Endothelial cell (in vitro differentiated cells): ENCODE measurements around the gene DYNC1I1. TPM values are rescaled to one million over a fixed set of nuclear protein-coding genes. Genes with fewer than 3 reads are reported as not detected.

Experiments
- DNase-seq: peaks from one replicate; pipeline ENCODE4 v3.0.0; 2021; ENCODE audit warnings: low spot score
- H3K27ac Mint-ChIP-seq: one replicate; pipeline ENCODE4 v1.8.0; 2021; ENCODE audit warnings: mixed read lengths, inconsistent platforms; ENCODE audit not compliant: unreplicated experiment
- H3K27me3 Mint-ChIP-seq: one replicate; pipeline ENCODE4 v1.8.0; 2021; ENCODE audit warnings: mild to moderate bottlenecking, moderate library complexity, mixed read lengths, inconsistent platforms; ENCODE audit not compliant: unreplicated experiment
- H3K36me3 Mint-ChIP-seq: one replicate; pipeline ENCODE4 v1.8.0; 2021; ENCODE audit warnings: mild to moderate bottlenecking, low read depth, mixed read lengths, inconsistent platforms; ENCODE audit not compliant: unreplicated experiment
- H3K4me1 Mint-ChIP-seq: one replicate; pipeline ENCODE4 v1.8.0; 2021; ENCODE audit warnings: mild to moderate bottlenecking, mixed read lengths, inconsistent platforms; ENCODE audit not compliant: unreplicated experiment
- H3K4me3 Mint-ChIP-seq: one replicate; pipeline ENCODE4 v1.8.0; 2021; ENCODE audit warnings: mild to moderate bottlenecking, mixed read lengths, inconsistent platforms; ENCODE audit not compliant: unreplicated experiment
- H3K9me3 Mint-ChIP-seq: one replicate; pipeline ENCODE4 v1.8.0; 2021; ENCODE audit warnings: mixed read lengths, inconsistent platforms; ENCODE audit not compliant: unreplicated experiment
- total RNA-seq: library from RNA; stranded (reverse); fragmentation: NEBNext Ultra II Directional; extraction: Animal tissue kit (Norgen Biotek cat#: 25700); gene quantifications from one replicate; pipeline ENCODE4 v1.2.1, GENCODE V29; 2021; ENCODE audit not compliant: unreplicated experiment
- TF ChIP-seq, protein P1 (sequence below): fragments of 200-600 bp; sonication (generic); IDR thresholded peaks from one replicate; pipeline ENCODE4 v1.5.0; 2021; ENCODE audit warnings: antibody characterized with exemption; ENCODE audit not compliant: unreplicated experiment

Gene DYNC1I1
- total RNA-seq, 1 donor from 2014 or later = 3.1 TPM

DNA sequence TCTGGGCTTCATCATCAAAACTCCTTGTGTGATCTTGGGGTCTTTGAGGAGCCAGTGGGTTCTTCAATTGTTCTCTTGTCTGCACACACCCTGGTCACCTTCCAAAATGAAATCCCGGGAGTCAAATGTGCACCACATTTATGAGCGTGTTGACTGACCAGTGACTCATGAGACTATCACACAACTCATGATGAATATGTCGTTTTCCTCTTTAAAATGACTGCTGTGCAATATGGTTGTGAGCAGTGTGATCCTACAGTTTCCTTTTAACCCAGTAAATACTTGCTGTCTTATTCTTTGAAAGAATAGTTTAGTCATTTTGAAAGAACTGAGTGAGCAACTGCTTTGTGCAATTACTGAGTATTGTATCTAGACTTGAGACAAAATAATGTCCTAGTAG, 149.2 kb downstream of the DYNC1I1 start:
- H3K27ac Mint-ChIP-seq = no peak overlapping the region
- TF ChIP-seq, protein P1, sequence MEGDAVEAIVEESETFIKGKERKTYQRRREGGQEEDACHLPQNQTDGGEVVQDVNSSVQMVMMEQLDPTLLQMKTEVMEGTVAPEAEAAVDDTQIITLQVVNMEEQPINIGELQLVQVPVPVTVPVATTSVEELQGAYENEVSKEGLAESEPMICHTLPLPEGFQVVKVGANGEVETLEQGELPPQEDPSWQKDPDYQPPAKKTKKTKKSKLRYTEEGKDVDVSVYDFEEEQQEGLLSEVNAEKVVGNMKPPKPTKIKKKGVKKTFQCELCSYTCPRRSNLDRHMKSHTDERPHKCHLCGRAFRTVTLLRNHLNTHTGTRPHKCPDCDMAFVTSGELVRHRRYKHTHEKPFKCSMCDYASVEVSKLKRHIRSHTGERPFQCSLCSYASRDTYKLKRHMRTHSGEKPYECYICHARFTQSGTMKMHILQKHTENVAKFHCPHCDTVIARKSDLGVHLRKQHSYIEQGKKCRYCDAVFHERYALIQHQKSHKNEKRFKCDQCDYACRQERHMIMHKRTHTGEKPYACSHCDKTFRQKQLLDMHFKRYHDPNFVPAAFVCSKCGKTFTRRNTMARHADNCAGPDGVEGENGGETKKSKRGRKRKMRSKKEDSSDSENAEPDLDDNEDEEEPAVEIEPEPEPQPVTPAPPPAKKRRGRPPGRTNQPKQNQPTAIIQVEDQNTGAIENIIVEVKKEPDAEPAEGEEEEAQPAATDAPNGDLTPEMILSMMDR = no peak
- peaks cover 20% of the 10 kb centered on the region for H3K4me1 Mint-ChIP-seq
- no peak overlapping the region for H3K4me3 Mint-ChIP-seq
- H3K36me3 Mint-ChIP-seq = no peaks in the 10 kb centered on the region
- no peaks in the 10 kb centered on the region for H3K9me3 Mint-ChIP-seq
- no peaks in the 10 kb centered on the region for H3K27me3 Mint-ChIP-seq
- no peak for DNase-seq

DNA sequence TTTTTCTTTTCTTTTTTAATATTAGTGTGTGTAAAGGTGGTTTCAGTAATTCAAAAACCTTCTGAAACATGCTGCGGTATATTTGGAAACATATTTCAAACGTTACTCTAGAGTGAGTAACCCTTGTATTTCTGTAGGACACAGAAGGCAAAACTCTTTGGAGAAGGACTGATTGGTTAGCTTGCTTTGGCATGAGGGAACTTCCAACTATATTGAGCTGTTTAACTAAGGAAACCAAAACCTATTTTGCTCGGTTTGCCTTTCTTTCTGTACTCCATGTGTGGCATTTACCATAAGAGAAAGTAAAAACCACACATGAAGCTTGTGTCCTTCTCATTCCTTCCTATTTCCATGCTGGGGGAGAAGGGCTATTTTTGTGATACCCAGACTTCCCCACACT, 149.8 kb downstream of the DYNC1I1 start:
- Mint-ChIP-seq H3K27me3 (no peaks in the 10 kb centered on the region), H3K27ac (no peak overlapping the region), H3K9me3 (no peaks in the 10 kb centered on the region), H3K4me3 (no peak overlapping the region), H3K4me1 (peaks cover 25% of the 10 kb centered on the region), H3K36me3 (no peaks in the 10 kb centered on the region)
- TF ChIP-seq, protein P1 = no peak
- no peak for DNase-seq

DNA sequence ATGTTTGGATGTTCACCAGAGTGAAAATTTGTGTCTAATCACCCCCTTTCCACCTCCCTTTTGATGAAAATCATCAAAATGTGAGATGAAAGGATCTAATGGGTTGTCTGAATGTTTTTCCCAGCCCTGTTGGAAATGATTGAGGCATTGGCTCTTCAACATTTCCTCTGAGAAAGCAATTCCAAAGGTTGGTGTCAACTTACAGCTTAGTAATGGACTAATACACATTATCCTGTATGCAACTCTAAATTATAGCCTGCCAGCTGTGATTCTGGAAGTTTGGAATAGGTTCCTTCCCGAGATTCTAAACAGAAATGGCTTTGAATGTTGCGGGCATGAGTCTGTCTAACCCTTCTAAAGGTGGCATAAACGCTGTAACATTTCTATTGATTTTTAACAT, 152.9 kb downstream of the DYNC1I1 start:
- TF ChIP-seq, protein P1 = no peak
- H3K4me3 Mint-ChIP-seq = no peak overlapping the region
- H3K4me1 Mint-ChIP-seq = peaks cover 21% of the 10 kb centered on the region
- H3K9me3 Mint-ChIP-seq = no peaks in the 10 kb centered on the region
- no peak for DNase-seq
- no peak overlapping the region for H3K27ac Mint-ChIP-seq
- no peaks in the 10 kb centered on the region for H3K36me3 Mint-ChIP-seq
- H3K27me3 Mint-ChIP-seq = peaks cover 3% of the 10 kb centered on the region

DNA sequence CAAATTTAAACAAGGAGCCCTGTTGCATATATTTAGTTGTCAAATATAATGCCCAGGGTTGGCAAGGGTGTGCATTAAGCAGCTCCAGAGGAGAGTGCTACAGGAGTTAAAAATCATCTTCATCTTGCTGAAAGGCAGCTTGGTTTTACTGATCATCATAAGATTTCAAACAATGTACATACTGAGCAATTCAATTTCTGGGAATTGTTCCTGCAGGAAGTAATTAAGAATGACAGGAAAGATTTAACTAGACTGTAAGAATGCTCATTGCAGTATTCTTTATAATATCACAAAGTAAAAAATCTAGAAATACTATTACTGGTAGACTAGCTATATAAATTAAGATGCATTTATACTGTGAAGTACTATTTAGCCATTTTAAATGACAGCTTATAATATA, 153.6 kb downstream of the DYNC1I1 start:
- H3K9me3 Mint-ChIP-seq = no peaks in the 10 kb centered on the region
- TF ChIP-seq, protein P1 = no peak
- peaks cover 3% of the 10 kb centered on the region for H3K27me3 Mint-ChIP-seq
- no peak overlapping the region for H3K27ac Mint-ChIP-seq
- H3K4me3 Mint-ChIP-seq = no peak overlapping the region
- DNase-seq = no peak
- no peaks in the 10 kb centered on the region for H3K36me3 Mint-ChIP-seq
- peaks cover 21% of the 10 kb centered on the region for H3K4me1 Mint-ChIP-seq

DNA sequence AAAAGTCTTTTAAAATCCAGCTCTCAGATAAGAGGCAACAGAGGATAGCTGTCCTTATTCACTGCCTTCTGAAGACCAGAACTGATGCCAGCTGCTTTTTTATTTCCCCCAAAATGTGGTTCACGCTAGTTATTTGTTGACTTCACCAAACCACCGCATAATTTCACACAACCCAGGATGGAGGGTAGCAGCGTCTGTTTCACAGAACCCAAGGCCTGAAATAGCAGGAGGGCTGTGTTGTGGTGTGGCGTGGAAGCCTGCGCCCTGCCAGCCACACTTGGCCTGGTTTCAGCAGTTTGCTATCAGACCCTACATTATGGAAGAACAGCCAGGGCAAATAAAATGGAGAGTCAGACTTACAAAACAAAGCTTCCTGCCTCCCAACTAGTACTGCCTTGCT, 155.4 kb downstream of the DYNC1I1 start:
- Mint-ChIP-seq H3K27ac (no peak overlapping the region), H3K27me3 (peaks cover 3% of the 10 kb centered on the region), H3K36me3 (no peaks in the 10 kb centered on the region), H3K4me1 (peaks cover 21% of the 10 kb centered on the region), H3K4me3 (no peak overlapping the region), H3K9me3 (no peaks in the 10 kb centered on the region)
- DNase-seq = no peak
- TF ChIP-seq, protein P1 = no peak
